Liver (tissue), 9 donors: ENCODE results near the gene VSIR. TPM values are rescaled to one million over a fixed set of nuclear protein-coding genes. Genes with fewer than 3 reads are reported as not detected.

Experiments used
- DNase-seq: peaks from one replicate; pipeline ENCODE4 v3.0.0-alpha.2; 2017; ENCODE audit warnings: low spot score
- H3K27ac ChIP-seq, 2 donors: one replicate each; pipeline ENCODE4 v1.7.0; 2013; ENCODE audit warnings: inconsistent platforms in 2 of 2, low read length in 2 of 2, control low read depth in 1 of 2, low read depth in 1 of 2, mild to moderate bottlenecking in 1 of 2
- H3K27me3 ChIP-seq, 4 donors: one replicate each; pipeline versions ENCODE4 v1.6.1 to v1.7.0; 2013; ENCODE audit warnings: low read length in 3 of 4, inconsistent platforms in 1 of 4, mild to moderate bottlenecking in 1 of 4, moderate library complexity in 1 of 4; ENCODE audit not compliant: control insufficient read depth in 4 of 4, insufficient read depth in 4 of 4
- H3K36me3 ChIP-seq, 4 donors: one replicate each; pipeline versions ENCODE4 v1.6.1 to v1.7.0; 2013; ENCODE audit warnings: low read length in 3 of 4, mild to moderate bottlenecking in 3 of 4, low read depth in 1 of 4, moderate library complexity in 1 of 4; ENCODE audit not compliant: control insufficient read depth in 4 of 4, insufficient read depth in 3 of 4
- H3K4me1 ChIP-seq, 4 donors: one replicate each; pipeline versions ENCODE4 v1.6.1 to v1.7.0; 2013; ENCODE audit warnings: low read length in 3 of 4, mild to moderate bottlenecking in 3 of 4, moderate library complexity in 1 of 4; ENCODE audit not compliant: control insufficient read depth in 4 of 4, insufficient read depth in 4 of 4
- H3K4me3 ChIP-seq, 3 donors: one replicate each; pipeline versions ENCODE4 v1.6.1 to v1.7.0; 2013; ENCODE audit warnings: low read length in 3 of 3, control low read depth in 1 of 3, low read depth in 1 of 3, mild to moderate bottlenecking in 1 of 3
- H3K9ac ChIP-seq, 2 donors: one replicate each; pipeline ENCODE4 v1.7.0; 2013; ENCODE audit warnings: low read length in 2 of 2, mild to moderate bottlenecking in 2 of 2, moderate library complexity in 2 of 2, control low read depth in 1 of 2, low read depth in 1 of 2
- H3K9me3 ChIP-seq, 4 donors: one replicate each; pipeline versions ENCODE4 v1.6.1 to v1.7.0; 2013; ENCODE audit warnings: low read length in 3 of 4; ENCODE audit not compliant: control insufficient read depth in 4 of 4
- ATF3 ChIP-seq: IDR thresholded peaks from 2 replicates; pipeline ENCODE4 v1.6.1; 2016; ENCODE audit warnings: antibody characterized with exemption
- FOXA2 ChIP-seq: IDR thresholded peaks from 2 replicates; pipeline ENCODE4 v1.6.1; 2016; ENCODE audit warnings: antibody characterized with exemption
- GABPA ChIP-seq, 2 donors: IDR thresholded peaks in 1 of 2; conservative IDR thresholded peaks in 1 of 2; 2 replicates each; pipeline ENCODE4 v1.6.1; 2016; ENCODE audit warnings: antibody characterized with exemption in 2 of 2, mild to moderate bottlenecking in 1 of 2, moderate library complexity in 1 of 2
- HNF4A ChIP-seq, 2 donors: conservative IDR thresholded peaks; 2 replicates each; pipeline ENCODE4 v1.6.1; 2016; ENCODE audit warnings: antibody characterized with exemption in 2 of 2, mild to moderate bottlenecking in 2 of 2
- JUND ChIP-seq, 2 donors: IDR thresholded peaks; 2 replicates each; pipeline ENCODE4 v1.6.1; 2016; ENCODE audit warnings: antibody characterized with exemption in 2 of 2
- MAX ChIP-seq: IDR thresholded peaks from 2 replicates; pipeline ENCODE4 v1.6.1; 2016; ENCODE audit warnings: antibody characterized with exemption
- NR2F2 ChIP-seq: IDR thresholded peaks from 2 replicates; pipeline ENCODE4 v1.6.1; 2016; ENCODE audit warnings: antibody characterized with exemption
- RAD21 ChIP-seq, 2 donors: IDR thresholded peaks; 2 replicates each; pipeline ENCODE4 v1.6.1; 2016; ENCODE audit warnings: antibody characterized with exemption in 2 of 2, mild to moderate bottlenecking in 2 of 2
- SP1 ChIP-seq: IDR thresholded peaks from 2 replicates; pipeline ENCODE4 v1.6.1; 2018; ENCODE audit warnings: antibody characterized with exemption, mild to moderate bottlenecking
- YY1 ChIP-seq: IDR thresholded peaks from 2 replicates; pipeline ENCODE4 v1.6.1; 2016; ENCODE audit warnings: antibody characterized with exemption, mild to moderate bottlenecking
- ZBTB33 ChIP-seq: IDR thresholded peaks from 2 replicates; pipeline ENCODE4 v1.6.1; 2016; ENCODE audit warnings: antibody characterized with exemption
- WGBS: extraction: QIAGEN DNeasy Blood & Tissue Kit; methylation state at CpG from one replicate; pipeline ENCODE4 v1.1.7; 2013; 5-methylcytosine and 5-hydroxymethylcytosine counted together
- polyA plus RNA-seq, 2 donors: library from polyadenylated mRNA; stranded (reverse) in 1 of 2; unstranded in 1 of 2; fragments of 200-250 nt in 1 of 2; fragments of >200 nt in 1 of 2; fragmentation: Nextera tagmentation in 1 of 2; extraction: Ambion mirVana in 1 of 2; gene quantifications; one replicate each; pipeline versions ENCODE4 v1.2.1 to v1.2.3, GENCODE V29; 2013 to 2015
- total RNA-seq, 2 donors: library from RNA; depleted of rRNA; stranded (reverse); fragments of >200 nt; gene quantifications; one replicate each; pipeline ENCODE4 v1.2.3, GENCODE V29; 2014
- TF ChIP-seq, protein P1 (sequence below): fragments of 150-350 bp; IDR thresholded peaks from 2 replicates; pipeline ENCODE4 v1.5.1; 2017; ENCODE audit warnings: improper control_type of control experiment, low read depth, low read length; ENCODE audit not compliant: missing input control
- donor health status: healthy.
- donor health status: healthy.
- donor health status: healthy.
- donor health status: healthy.
- donor health status: healthy.

The VSIR gene
- total and polyA plus RNA-seq, 4 donors, result 7.2 to 12.2 (median 10.8) TPM

GRCh38 chr10:71739358-71739900 lies 33.9 kb downstream of the VSIR start:
- no peaks in the 10 kb centered on the region for H3K27me3 ChIP-seq
- no peak for DNase-seq
- H3K4me3 ChIP-seq, result no peak overlapping the region
- H3K27ac ChIP-seq, result no peak overlapping the region
- H3K4me1 ChIP-seq, result peaks cover 0 to 4% (median 0%) of the 10 kb centered on the region in 4 donors
- no peaks in the 10 kb centered on the region for H3K9me3 ChIP-seq
- no peaks in the 10 kb centered on the region for H3K36me3 ChIP-seq
- 97% methylated on average over 8 of the region's 8 CpGs for WGBS
- no peak overlapping the region for H3K9ac ChIP-seq
- no peak for TF ChIP-seq ZBTB33
- no peak for TF ChIP-seq ATF3
- TF ChIP-seq JUND (IDR thresholded peaks at IDR 0.05), result no peak
- no peak for TF ChIP-seq GABPA (IDR thresholded peaks at IDR 0.05 in 1 of 2, conservative IDR thresholded peaks at IDR 0.05 in 1 of 2)
- TF ChIP-seq YY1, result no peak

- DNase-seq, result no peak
- peaks cover 0 to 4% (median 0%) of the 10 kb centered on the region in 4 donors for H3K4me1 ChIP-seq
- 79% methylated on average over 3 of the region's 3 CpGs for WGBS
- H3K9me3 ChIP-seq, result no peaks in the 10 kb centered on the region
- H3K4me3 ChIP-seq, result no peak overlapping the region
- H3K27me3 ChIP-seq, result no peaks in the 10 kb centered on the region
- TF ChIP-seq, protein P1, sequence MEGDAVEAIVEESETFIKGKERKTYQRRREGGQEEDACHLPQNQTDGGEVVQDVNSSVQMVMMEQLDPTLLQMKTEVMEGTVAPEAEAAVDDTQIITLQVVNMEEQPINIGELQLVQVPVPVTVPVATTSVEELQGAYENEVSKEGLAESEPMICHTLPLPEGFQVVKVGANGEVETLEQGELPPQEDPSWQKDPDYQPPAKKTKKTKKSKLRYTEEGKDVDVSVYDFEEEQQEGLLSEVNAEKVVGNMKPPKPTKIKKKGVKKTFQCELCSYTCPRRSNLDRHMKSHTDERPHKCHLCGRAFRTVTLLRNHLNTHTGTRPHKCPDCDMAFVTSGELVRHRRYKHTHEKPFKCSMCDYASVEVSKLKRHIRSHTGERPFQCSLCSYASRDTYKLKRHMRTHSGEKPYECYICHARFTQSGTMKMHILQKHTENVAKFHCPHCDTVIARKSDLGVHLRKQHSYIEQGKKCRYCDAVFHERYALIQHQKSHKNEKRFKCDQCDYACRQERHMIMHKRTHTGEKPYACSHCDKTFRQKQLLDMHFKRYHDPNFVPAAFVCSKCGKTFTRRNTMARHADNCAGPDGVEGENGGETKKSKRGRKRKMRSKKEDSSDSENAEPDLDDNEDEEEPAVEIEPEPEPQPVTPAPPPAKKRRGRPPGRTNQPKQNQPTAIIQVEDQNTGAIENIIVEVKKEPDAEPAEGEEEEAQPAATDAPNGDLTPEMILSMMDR, result no peak
- no peak for TF ChIP-seq ATF3
- TF ChIP-seq HNF4A (conservative IDR thresholded peaks at IDR 0.05), result no peak
- no peak overlapping the region for H3K27ac ChIP-seq
- H3K36me3 ChIP-seq, result no peaks in the 10 kb centered on the region
- H3K9ac ChIP-seq, result no peak overlapping the region
These were observed 35.5 kb downstream of the VSIR start for GRCh38 chr10:71737834-71738197.

DNA sequence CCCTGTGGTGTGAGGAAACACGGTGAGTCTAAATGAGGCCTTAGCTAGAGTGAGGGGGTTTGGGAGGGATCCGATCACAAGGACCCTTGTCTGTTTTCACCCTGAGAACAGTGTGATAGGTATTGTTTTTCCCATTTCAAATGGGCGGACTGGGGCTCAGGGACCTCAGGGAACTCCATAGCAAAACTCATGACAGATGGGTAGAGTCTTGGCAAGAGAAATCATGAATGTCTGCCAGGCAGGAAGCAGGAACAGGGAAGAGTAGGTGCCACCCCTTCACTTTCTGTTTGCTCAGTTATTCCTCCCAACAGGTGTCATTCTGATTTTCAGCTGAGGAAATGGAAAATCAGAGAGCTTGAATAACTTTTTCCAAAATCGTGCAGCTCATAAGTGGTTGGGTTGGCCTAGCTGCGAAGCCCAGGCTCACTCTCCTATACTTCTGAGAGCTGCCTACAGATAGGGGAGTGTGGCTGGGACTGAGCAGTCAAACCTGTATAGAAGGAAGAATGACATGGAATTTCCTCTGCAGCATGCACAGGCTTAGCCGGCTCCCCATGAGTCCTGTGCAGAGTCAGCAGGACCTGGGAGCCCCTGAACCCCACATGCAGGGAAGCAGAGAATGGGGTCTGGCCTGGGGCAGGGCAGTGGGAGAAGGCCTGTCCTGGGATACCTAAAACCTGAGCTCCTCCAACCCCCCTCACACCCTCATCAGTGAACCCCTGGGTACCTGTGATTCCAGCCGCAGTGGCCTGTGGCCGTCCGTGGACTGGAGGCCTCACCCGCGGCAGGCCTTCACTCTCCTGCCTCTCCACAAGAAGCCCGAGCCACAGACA lies 36.1 kb downstream of the VSIR start:
- peaks cover 0 to 4% (median 0%) of the 10 kb centered on the region in 4 donors for H3K4me1 ChIP-seq
- no peaks in the 10 kb centered on the region for H3K9me3 ChIP-seq
- no peak for DNase-seq
- H3K4me3 ChIP-seq, result no peak overlapping the region
- H3K27ac ChIP-seq, result no peak overlapping the region
- TF ChIP-seq RAD21 (IDR thresholded peaks at IDR 0.05) (no peak), MAX (no peak), FOXA2 (no peak), NR2F2 (no peak), SP1 (no peak), ZBTB33 (no peak), YY1 (no peak), JUND (IDR thresholded peaks at IDR 0.05) (no peak)
- H3K36me3 ChIP-seq, result no peaks in the 10 kb centered on the region
- H3K9ac ChIP-seq, result no peak overlapping the region
- WGBS, result 84% methylated on average over 12 of the region's 12 CpGs
- no peaks in the 10 kb centered on the region for H3K27me3 ChIP-seq
